ENCODE measurements around the gene WDR35.

Gene WDR35

DNA sequence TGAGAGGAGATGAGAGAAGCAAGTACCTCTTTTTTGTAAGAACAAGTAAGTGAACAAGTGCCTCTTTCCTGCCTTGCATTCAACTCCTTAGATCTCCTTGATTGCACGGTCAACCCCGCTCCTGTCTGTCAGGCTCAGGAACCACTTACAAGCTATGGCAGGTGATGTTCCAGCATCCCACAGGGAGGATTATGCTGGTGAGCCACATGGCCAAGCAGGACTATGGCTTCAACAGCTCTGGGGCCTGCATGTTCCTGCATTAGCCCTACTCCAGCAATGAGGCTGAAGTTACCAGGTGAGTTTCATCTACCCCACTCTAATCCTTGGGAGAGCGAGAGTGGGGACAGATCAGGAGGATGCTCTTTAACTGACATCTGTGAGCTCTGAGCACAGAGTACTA, 117.6 kb downstream of the WDR35 start:
- H3K4me1 ChIP-seq (ENCODE audit: control extremely low read depth in 1 of 4, control insufficient read depth in 4 of 4, insufficient read depth in 4 of 4, low read length in 3 of 4) = peaks cover 0 to 12% (median 12%) of the 10 kb centered on the region in 4 experiments
- no peak overlapping the region for H3K4me3 ChIP-seq (ENCODE audit: control insufficient read depth in 1 of 7, extremely low read depth in 1 of 7, insufficient read depth in 4 of 7, low read depth in 2 of 7, low read length in 6 of 7)
- H3K27ac ChIP-seq (ENCODE audit: insufficient read depth in 1 of 2, low read depth in 1 of 2, low read length in 2 of 2, poor library complexity in 1 of 2, severe bottlenecking in 2 of 2) = no peak overlapping the region
- 83% methylated on average over 3 of the region's 3 CpGs for WGBS (ENCODE audit: insufficient coverage)
- DNase-seq = no peak
- H3K36me3 ChIP-seq (ENCODE audit: control insufficient read depth in 4 of 4, insufficient read depth in 4 of 4, low read length in 3 of 4) = peaks cover 0 to 4% (median 0%) of the 10 kb centered on the region in 4 experiments
- POLR2A ChIA-PET = no interaction called here
- CTCF ChIA-PET = interaction anchor here (0.9 to 4.9 kb wide), 2 partner anchors 9 kb away, joined by 3 to 22 read pairs; no protein-coding TSS in a partner anchor
- peaks cover 0 to 3% (median 0%) of the 10 kb centered on the region in 5 experiments for H3K27me3 ChIP-seq (replicated peaks in 2 of 5; ENCODE audit: control insufficient read depth in 4 of 5, insufficient read depth in 5 of 5, low read length in 4 of 5)
- H3K9me3 ChIP-seq (ENCODE audit: control extremely low read depth in 1 of 5, control insufficient read depth in 4 of 5, insufficient read depth in 2 of 5, low read depth in 1 of 5, low read length in 4 of 5) = no peaks in the 10 kb centered on the region

DNA sequence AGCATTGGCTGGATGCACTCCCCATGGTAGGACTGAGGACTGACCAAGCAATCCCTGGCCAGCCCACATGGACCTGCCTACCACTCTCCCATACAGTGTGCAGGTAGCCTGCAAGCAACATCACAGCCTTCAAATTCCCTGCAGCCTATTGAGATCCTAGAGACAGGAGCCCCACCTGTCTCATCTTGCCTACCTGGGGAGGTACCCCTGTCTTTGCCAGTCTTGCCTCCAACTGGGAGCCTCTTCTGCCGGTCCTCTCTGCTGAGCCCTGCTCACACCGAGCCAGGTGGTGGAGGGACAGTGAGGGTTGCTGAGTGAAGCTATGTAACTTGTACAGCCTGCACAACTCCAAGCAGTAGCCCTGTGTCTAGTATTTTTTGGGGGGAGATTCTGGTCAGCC, 118.1 kb downstream of the WDR35 start:
- ChIA-PET CTCF (interaction anchor here (0.9 to 4.9 kb wide), 2 partner anchors 9 to 10 kb away, joined by 3 to 22 read pairs; no protein-coding TSS in a partner anchor), POLR2A (no interaction called here)
- peaks cover 0 to 4% (median 0%) of the 10 kb centered on the region in 4 experiments for H3K36me3 ChIP-seq (ENCODE audit: control insufficient read depth in 4 of 4, insufficient read depth in 4 of 4, low read length in 3 of 4)
- peaks cover 0 to 12% (median 12%) of the 10 kb centered on the region in 4 experiments for H3K4me1 ChIP-seq (ENCODE audit: control extremely low read depth in 1 of 4, control insufficient read depth in 4 of 4, insufficient read depth in 4 of 4, low read length in 3 of 4)
- 100% methylated on average over 1 of the region's 2 CpGs for WGBS (ENCODE audit: insufficient coverage)
- no peak for DNase-seq
- H3K27ac ChIP-seq (ENCODE audit: insufficient read depth in 1 of 2, low read depth in 1 of 2, low read length in 2 of 2, poor library complexity in 1 of 2, severe bottlenecking in 2 of 2) = no peak overlapping the region
- no peaks in the 10 kb centered on the region for H3K9me3 ChIP-seq (ENCODE audit: control extremely low read depth in 1 of 5, control insufficient read depth in 4 of 5, insufficient read depth in 2 of 5, low read depth in 1 of 5, low read length in 4 of 5)
- peaks cover 0 to 4% (median 1%) of the 10 kb centered on the region in 5 experiments for H3K27me3 ChIP-seq (replicated peaks in 2 of 5; ENCODE audit: control insufficient read depth in 4 of 5, insufficient read depth in 5 of 5, low read length in 4 of 5)
- H3K4me3 ChIP-seq (ENCODE audit: control insufficient read depth in 1 of 7, extremely low read depth in 1 of 7, insufficient read depth in 4 of 7, low read depth in 2 of 7, low read length in 6 of 7) = no peak overlapping the region

GRCh38 chr2:19870792-19871191, 119.1 kb downstream of the WDR35 start:
- WGBS (ENCODE audit: insufficient coverage) = 74% methylated on average over 4 of the region's 4 CpGs
- H3K4me1 ChIP-seq (ENCODE audit: control extremely low read depth in 1 of 4, control insufficient read depth in 4 of 4, insufficient read depth in 4 of 4, low read length in 3 of 4) = peaks cover 0 to 12% (median 12%) of the 10 kb centered on the region in 4 experiments
- H3K27me3 ChIP-seq (replicated peaks in 2 of 5; ENCODE audit: control insufficient read depth in 4 of 5, insufficient read depth in 5 of 5, low read length in 4 of 5) = peaks cover 0 to 6% (median 3%) of the 10 kb centered on the region in 5 experiments
- no peak overlapping the region for H3K27ac ChIP-seq (ENCODE audit: insufficient read depth in 1 of 2, low read depth in 1 of 2, low read length in 2 of 2, poor library complexity in 1 of 2, severe bottlenecking in 2 of 2)
- DNase-seq = no peak
- H3K36me3 ChIP-seq (ENCODE audit: control insufficient read depth in 4 of 4, insufficient read depth in 4 of 4, low read length in 3 of 4) = peaks cover 0 to 2% (median 0%) of the 10 kb centered on the region in 4 experiments
- ChIA-PET CTCF (no interaction called here), POLR2A (no interaction called here)
- H3K9me3 ChIP-seq (ENCODE audit: control extremely low read depth in 1 of 5, control insufficient read depth in 4 of 5, insufficient read depth in 2 of 5, low read depth in 1 of 5, low read length in 4 of 5) = no peaks in the 10 kb centered on the region
- no peak overlapping the region for H3K4me3 ChIP-seq (ENCODE audit: control insufficient read depth in 1 of 7, extremely low read depth in 1 of 7, insufficient read depth in 4 of 7, low read depth in 2 of 7, low read length in 6 of 7)

DNA sequence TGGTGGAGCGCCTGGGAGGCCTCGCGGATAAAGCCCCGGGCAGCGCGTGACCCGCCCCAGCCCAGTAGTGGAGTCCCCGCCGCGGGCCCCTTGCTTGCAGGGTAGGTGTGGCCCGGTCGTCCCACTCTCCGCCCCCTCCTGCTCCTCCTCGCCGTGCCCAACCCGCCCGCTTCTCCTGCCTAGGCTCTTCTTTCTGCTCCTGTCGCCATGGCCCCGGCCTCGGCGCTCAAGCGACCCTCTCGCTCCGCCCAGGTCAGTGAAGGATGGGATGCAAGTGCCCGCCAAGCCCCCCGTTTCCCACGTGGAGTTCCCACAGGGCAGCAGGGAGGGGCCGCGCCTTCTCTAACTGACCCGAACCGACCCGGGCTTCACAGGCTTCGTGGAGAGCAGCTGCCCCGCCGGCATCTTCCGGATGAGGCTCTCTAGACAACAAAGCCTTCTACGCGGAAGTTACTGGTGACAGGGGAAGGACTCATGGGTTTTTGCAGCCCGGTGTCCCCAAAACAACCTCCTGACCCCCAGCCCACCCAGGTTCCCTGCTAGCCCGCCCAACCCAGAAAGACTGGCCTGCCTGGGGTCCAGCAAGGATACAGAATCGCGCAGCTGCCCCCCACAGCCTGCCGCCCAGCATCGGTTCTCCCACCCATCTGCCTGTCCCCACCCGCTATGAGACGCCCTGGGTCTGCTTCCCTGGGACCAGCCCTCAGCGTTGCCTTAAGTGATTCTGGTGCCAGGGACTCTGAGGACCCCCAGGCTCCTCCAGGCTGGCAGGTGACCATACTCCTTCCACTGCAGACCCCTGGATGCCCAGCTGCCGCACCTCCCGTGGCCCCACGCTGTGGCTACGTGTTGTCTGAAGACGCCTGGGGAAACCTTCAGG, 121.0 kb downstream of the WDR35 start:
- H3K4me3 ChIP-seq (ENCODE audit: control insufficient read depth in 1 of 7, extremely low read depth in 1 of 7, insufficient read depth in 4 of 7, low read depth in 2 of 7, low read length in 6 of 7) = peak overlapping the region; percentile 56 to 81 (median 64)
- peaks cover 0 to 6% (median 5%) of the 10 kb centered on the region in 5 experiments for H3K27me3 ChIP-seq (replicated peaks in 2 of 5; ENCODE audit: control insufficient read depth in 4 of 5, insufficient read depth in 5 of 5, low read length in 4 of 5)
- DNase-seq = peak; percentile 19 to 65 (median 52)
- WGBS (ENCODE audit: insufficient coverage) = 25% methylated on average over 46 of the region's 52 CpGs
- no peaks in the 10 kb centered on the region for H3K9me3 ChIP-seq (ENCODE audit: control extremely low read depth in 1 of 5, control insufficient read depth in 4 of 5, insufficient read depth in 2 of 5, low read depth in 1 of 5, low read length in 4 of 5)
- H3K36me3 ChIP-seq (ENCODE audit: control insufficient read depth in 4 of 4, insufficient read depth in 4 of 4, low read length in 3 of 4) = no peaks in the 10 kb centered on the region
- CTCF ChIA-PET = no interaction called here
- H3K27ac ChIP-seq (ENCODE audit: insufficient read depth in 1 of 2, low read depth in 1 of 2, low read length in 2 of 2, poor library complexity in 1 of 2, severe bottlenecking in 2 of 2) = no peak overlapping the region
- H3K4me1 ChIP-seq (ENCODE audit: control extremely low read depth in 1 of 4, control insufficient read depth in 4 of 4, insufficient read depth in 4 of 4, low read length in 3 of 4) = peaks cover 0 to 12% (median 12%) of the 10 kb centered on the region in 4 experiments
- POLR2A ChIA-PET = interaction anchor here (0.6 kb wide), 1 partner anchor 341 kb away, joined by 3 read pairs; no protein-coding TSS in a partner anchor

DNA sequence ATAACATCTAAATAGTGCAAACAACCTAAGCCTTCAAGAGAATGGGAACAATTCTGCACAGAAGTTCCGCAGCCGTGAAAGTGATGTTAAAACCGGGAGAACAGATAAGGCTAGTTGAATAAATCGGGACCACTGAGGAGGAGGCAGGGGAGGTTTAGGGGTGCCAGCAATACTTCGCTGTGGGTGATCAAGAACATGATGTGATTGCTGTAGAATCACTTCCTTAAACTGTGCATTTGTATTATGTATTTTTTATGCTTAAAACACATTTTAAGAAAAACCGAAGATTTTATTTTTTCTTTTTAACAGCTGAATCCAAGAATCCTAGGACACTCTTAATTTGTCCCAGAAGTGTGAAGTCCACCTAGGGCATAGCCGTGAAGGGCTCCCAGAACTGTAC, 121.7 kb downstream of the WDR35 start:
- CTCF ChIA-PET = no interaction called here
- WGBS (ENCODE audit: insufficient coverage) = 68% methylated on average over 5 of the region's 7 CpGs
- peaks cover 0 to 7% (median 5%) of the 10 kb centered on the region in 5 experiments for H3K27me3 ChIP-seq (replicated peaks in 2 of 5; ENCODE audit: control insufficient read depth in 4 of 5, insufficient read depth in 5 of 5, low read length in 4 of 5)
- H3K36me3 ChIP-seq (ENCODE audit: control insufficient read depth in 4 of 4, insufficient read depth in 4 of 4, low read length in 3 of 4) = no peaks in the 10 kb centered on the region
- peaks cover 0 to 16% (median 13%) of the 10 kb centered on the region in 4 experiments for H3K4me1 ChIP-seq (ENCODE audit: control extremely low read depth in 1 of 4, control insufficient read depth in 4 of 4, insufficient read depth in 4 of 4, low read length in 3 of 4)
- no peaks in the 10 kb centered on the region for H3K9me3 ChIP-seq (ENCODE audit: control extremely low read depth in 1 of 5, control insufficient read depth in 4 of 5, insufficient read depth in 2 of 5, low read depth in 1 of 5, low read length in 4 of 5)
- POLR2A ChIA-PET = no interaction called here
- H3K4me3 ChIP-seq (ENCODE audit: control insufficient read depth in 1 of 7, extremely low read depth in 1 of 7, insufficient read depth in 4 of 7, low read depth in 2 of 7, low read length in 6 of 7) = peak overlapping the region in 5 of 7 experiments; percentile 58 to 81 (median 71)
- peak in 2 of 3 donors; percentile 5 to 20 for DNase-seq
- H3K27ac ChIP-seq (ENCODE audit: insufficient read depth in 1 of 2, low read depth in 1 of 2, low read length in 2 of 2, poor library complexity in 1 of 2, severe bottlenecking in 2 of 2) = no peak overlapping the region

DNA sequence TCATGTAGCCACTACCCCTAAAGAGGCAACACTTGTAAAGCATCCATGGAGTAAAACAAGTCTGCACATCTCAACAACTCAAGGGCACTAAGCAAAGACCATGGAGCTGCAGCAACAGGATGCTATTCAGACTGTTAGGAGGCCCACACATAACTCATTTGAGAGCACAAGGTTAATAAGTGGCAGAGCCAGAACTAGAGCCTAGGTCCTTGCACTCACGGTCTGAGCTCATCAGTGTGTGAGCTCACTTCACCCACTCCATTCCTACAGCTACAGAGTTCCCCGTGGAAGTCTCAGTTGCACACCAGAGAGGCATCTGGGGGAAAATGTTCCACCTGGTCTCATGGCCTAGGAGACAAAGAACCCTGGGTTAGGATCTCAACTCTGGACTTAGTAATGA, 123.1 kb downstream of the WDR35 start:
- peaks cover 0 to 16% (median 13%) of the 10 kb centered on the region in 4 experiments for H3K4me1 ChIP-seq (ENCODE audit: control extremely low read depth in 1 of 4, control insufficient read depth in 4 of 4, insufficient read depth in 4 of 4, low read length in 3 of 4)
- peaks cover 0 to 11% (median 5%) of the 10 kb centered on the region in 5 experiments for H3K27me3 ChIP-seq (replicated peaks in 2 of 5; ENCODE audit: control insufficient read depth in 4 of 5, insufficient read depth in 5 of 5, low read length in 4 of 5)
- H3K27ac ChIP-seq (ENCODE audit: insufficient read depth in 1 of 2, low read depth in 1 of 2, low read length in 2 of 2, poor library complexity in 1 of 2, severe bottlenecking in 2 of 2) = no peak overlapping the region
- ChIA-PET CTCF (no interaction called here), POLR2A (no interaction called here)
- no peak for DNase-seq
- H3K9me3 ChIP-seq (ENCODE audit: control extremely low read depth in 1 of 5, control insufficient read depth in 4 of 5, insufficient read depth in 2 of 5, low read depth in 1 of 5, low read length in 4 of 5) = no peaks in the 10 kb centered on the region
- no peak overlapping the region for H3K4me3 ChIP-seq (ENCODE audit: control insufficient read depth in 1 of 7, extremely low read depth in 1 of 7, insufficient read depth in 4 of 7, low read depth in 2 of 7, low read length in 6 of 7)
- 89% methylated on average over 2 of the region's 2 CpGs for WGBS (ENCODE audit: insufficient coverage)
- H3K36me3 ChIP-seq (ENCODE audit: control insufficient read depth in 4 of 4, insufficient read depth in 4 of 4, low read length in 3 of 4) = no peaks in the 10 kb centered on the region

GRCh38 chr2:19865151-19865550, 124.8 kb downstream of the WDR35 start:
- Histone ChIP-seq H3K27me3 (replicated peaks in 2 of 5; ENCODE audit: control insufficient read depth in 4 of 5, insufficient read depth in 5 of 5, low read length in 4 of 5) (peaks cover 0 to 11% (median 5%) of the 10 kb centered on the region in 5 experiments), H3K9me3 (ENCODE audit: control extremely low read depth in 1 of 5, control insufficient read depth in 4 of 5, insufficient read depth in 2 of 5, low read depth in 1 of 5, low read length in 4 of 5) (no peaks in the 10 kb centered on the region), H3K36me3 (ENCODE audit: control insufficient read depth in 4 of 4, insufficient read depth in 4 of 4, low read length in 3 of 4) (no peaks in the 10 kb centered on the region), H3K27ac (ENCODE audit: insufficient read depth in 1 of 2, low read depth in 1 of 2, low read length in 2 of 2, poor library complexity in 1 of 2, severe bottlenecking in 2 of 2) (no peak overlapping the region), H3K4me3 (ENCODE audit: control insufficient read depth in 1 of 7, extremely low read depth in 1 of 7, insufficient read depth in 4 of 7, low read depth in 2 of 7, low read length in 6 of 7) (no peak overlapping the region), H3K4me1 (ENCODE audit: control extremely low read depth in 1 of 4, control insufficient read depth in 4 of 4, insufficient read depth in 4 of 4, low read length in 3 of 4) (peaks cover 0 to 16% (median 13%) of the 10 kb centered on the region in 4 experiments)
- CTCF ChIA-PET = interaction anchor here (0.7 to 3.9 kb wide), 4 partner anchors 8 to 1345 kb away, joined by 3 to 24 read pairs (median 17); no protein-coding TSS in a partner anchor
- 80% methylated on average over 1 of the region's 2 CpGs for WGBS (ENCODE audit: insufficient coverage)
- POLR2A ChIA-PET = interaction anchor here (1.1 kb wide), 1 partner anchor 192 kb away, joined by 5 read pairs; no protein-coding TSS in a partner anchor
- DNase-seq = peak in 2 of 3 donors; percentile 4 to 14

Measured in common myeloid progenitor, CD34-positive (primary cell).